HuH-7.5 (cell line): Measurements from ENCODE around the gene CPNE9.

ENCODE experiments used
- DNase-seq: peaks from one replicate; pipeline ENCODE4 v3.0.0; 2011; ENCODE audit warnings: low spot score

Gene CPNE9

DNA sequence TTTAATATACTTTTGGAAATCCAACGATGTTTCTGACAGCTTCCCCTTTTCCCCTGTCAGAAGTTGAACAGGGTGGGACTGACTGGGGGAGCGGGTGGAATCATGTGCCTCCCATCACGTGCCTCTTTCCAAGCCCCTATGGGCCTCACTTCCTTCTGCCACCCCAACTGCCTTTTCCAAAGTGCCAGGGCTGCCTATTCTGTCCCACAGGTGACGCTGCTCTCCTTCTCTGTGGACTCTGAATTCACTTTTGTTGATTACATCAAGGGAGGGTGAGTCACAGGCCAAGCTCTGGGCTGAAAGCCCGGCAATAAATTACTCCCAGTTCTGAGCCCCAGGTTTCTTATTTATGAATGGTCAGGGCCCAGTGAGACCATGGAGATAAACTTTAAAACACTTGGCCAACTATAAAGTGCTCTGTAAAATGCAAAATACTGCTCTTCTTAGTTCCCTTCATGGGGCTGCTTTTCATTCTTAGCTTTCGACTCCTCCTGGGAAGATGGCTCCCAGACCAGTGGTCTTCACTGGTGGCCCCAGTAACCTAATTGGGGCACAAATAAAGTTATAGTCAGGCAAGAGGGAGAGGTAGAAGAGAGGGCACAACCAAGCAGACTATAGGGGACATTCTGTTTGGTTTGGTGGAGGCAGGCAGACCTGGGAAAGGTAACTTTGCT is 12.3 kb downstream of the CPNE9 start:
- peak; percentile 64 for DNase-seq

DNA sequence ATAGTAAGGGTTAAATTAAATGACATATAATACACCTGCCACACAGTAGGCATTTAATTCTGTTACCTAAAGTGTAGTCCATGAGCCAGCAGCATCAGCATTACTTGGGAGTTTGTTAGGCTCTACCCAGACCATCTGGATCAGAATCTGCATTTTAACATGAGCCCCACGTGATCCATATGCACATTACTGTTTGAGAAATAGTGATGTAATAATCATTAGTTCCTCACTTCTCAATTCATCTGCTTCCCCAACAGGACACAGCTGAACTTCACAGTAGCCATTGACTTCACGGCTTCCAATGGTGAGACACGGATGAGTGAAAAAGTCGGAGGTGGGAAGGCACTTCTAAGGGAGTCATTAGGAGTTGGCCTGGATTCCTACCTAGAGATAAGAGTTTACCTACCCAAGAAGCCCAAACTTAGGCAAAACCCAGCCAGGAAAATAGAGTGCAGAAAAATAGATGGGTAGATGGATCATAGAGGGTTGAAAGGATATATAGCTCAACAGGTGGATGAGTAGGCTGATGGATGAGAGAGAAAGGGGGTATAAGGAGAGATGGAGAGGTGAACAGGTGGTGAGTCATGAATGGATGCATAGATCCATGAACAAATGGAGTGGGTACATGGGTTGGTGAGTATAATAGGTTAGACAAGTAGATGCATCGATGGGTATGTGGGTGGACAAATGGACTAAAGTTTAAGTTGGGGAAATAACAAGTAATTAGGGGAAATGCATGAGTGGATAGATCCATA is 13.3 kb downstream of the CPNE9 start:
- no peak for DNase-seq

DNA sequence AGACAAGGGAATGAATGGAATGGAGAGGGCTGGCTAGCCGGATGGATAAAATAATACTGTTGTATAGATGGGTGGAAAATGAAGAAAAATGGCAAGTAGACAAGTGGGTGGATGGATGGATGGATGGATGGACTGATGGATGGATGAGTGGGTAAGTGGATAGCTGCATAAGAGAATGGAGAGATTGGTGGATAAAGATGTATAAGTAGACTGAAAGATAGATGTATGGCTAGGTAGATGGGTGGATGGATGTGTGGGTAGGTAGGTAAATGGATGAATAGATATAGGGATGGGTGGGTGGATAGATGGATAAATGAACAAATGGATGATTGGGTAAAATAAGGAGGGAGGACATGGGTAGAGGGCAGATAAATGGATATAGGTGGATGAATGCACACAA is 13.9 kb downstream of the CPNE9 start:
- no peak for DNase-seq

DNA sequence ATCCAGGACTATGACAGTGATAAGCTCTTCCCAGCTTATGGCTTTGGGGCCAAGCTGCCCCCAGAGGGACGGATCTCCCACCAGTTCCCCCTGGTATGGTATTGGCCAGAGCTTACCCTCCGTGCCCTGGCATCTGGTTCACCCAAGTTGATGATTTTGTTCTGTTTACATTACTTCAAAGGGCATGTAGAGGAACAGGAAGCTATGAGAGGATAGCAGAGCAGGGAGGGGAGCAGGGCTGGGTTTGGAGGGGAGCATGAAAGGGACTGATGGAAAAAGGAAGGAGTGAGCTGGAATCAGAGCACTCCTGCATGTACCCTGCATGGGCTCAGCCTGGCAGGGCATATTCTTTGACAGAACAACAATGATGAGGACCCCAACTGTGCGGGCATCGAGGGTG is 14.5 kb downstream of the CPNE9 start:
- DNase-seq = no peak

DNA sequence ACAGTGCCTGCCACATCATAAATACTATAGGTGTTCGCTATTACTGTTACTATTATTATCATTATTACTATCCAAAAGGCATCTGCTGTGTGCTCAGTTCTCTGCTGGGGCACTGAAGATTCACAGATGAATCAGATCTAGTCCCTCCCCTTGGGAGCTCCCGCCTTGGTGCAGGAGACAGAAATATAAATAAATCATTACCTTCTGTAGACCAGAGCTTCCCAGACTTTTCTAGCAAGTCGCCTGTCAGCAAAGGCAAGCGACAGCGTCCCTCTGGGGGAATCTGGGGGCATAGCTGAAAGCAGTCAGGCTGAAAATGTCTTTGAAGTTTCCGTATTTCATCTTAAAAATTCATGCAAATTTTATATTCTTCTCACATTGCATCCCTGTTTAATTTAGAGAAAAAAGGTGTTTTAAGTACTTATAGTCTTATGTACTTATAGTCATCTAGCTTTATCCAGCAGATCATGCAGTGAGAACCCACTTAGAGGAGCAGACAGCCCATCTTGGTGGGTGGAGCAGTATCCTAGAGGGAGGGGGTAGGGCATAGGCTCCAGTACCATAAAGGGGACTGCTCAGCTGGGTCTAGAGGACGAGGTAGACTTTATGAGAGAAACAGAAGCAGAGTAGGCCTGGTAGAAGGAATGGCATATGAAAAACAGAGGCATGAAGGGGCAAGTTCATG is 17.5 kb downstream of the CPNE9 start:
- no peak for DNase-seq

DNA sequence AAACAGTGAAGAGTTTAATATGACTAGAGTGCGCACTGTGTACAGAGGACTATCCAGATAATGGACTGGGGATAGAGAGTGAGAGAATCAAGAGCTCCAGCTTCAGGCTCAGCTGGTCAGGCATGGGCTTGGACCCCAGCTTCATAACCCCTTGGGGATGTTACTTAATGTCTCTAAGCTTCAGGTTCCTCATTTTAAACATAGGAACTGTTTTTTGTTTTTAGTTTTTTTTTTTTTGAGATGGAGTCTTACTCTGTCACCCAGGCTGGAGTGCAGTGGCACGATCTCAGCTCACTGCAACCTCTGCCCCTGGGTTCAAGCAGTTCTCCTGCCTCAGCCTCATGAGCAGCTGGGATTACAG is 18.0 kb downstream of the CPNE9 start:
- DNase-seq = no peak

DNA sequence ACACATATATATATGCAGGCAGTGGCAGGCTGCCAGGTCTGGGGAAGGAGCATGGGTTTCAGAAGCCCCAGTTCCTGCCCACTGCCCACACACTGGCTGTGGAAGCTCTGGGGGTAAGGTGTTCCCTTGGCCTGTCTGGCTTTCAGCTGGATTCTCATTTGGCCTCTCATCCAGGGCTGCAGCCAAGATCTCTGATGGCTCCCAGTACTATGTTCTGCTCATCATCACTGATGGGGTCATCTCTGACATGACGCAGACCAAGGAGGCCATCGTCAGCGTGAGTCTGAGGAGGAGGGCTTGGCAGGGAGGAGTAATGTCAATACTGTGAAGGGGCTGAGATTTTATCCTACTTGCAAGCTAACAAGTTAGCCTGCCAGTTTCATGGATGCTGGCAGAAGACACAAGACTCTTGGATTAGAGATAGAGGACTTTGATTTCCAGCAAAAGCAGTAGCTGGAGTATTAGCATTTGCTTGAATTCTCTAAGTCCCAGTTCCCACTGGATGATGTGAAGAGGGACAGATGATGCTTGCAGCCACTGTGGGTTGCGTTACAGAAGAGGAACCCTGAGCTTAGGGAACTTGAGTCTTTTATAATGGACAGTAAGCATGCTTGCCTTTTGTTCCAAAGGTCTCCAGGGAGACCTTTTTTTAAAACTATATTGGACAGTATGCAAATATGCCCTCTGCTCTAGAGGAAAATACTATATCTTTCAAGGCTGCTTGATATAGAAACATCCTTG is 22.3 kb downstream of the CPNE9 start:
- peak; percentile 4 for DNase-seq

DNA sequence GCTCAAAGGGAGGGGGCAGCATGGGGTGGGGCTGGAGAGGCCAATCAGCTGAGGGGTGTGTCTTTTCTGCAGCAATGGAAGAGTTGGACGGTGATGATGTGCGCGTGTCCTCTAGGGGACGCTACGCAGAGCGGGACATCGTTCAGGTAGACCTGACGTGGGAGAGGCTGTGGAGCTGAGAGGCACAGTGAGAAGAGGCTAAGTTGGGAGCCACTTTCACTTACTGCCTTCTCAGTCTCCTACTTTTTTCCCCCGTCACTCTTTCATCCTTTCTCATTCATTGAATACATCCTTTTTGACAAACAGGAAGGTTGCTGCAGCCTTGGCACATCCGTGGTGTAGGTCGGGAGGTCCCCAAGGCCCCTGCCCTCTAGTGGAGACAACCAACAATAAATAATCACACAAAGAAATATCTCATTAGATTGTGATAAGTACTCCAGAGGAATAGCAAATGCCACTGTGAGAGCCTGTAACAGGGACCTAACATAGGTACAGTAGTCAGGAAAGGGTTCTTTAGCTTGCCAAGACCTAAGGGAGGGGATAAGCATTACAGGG is 23.5 kb downstream of the CPNE9 start:
- no peak for DNase-seq

DNA sequence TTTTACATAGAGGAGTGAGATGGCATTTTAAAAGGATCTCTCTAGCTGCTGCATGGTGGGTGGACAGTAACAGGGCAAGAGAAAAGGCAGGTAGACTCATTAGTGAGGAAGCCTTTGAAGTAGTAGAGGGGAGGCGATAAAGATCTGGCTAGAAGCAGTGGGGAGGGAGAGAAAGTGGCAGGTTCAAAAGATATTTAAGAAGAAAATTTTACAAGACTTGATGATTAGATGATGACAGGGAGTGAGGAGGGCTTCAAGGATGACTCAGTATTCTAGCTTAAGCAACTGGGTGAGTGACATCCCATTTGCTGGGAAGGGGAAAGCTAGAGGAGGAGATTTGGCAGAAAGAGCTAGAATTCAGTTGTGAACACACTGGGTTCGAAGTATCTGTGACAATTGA is 24.1 kb downstream of the CPNE9 start:
- DNase-seq = no peak

DNA sequence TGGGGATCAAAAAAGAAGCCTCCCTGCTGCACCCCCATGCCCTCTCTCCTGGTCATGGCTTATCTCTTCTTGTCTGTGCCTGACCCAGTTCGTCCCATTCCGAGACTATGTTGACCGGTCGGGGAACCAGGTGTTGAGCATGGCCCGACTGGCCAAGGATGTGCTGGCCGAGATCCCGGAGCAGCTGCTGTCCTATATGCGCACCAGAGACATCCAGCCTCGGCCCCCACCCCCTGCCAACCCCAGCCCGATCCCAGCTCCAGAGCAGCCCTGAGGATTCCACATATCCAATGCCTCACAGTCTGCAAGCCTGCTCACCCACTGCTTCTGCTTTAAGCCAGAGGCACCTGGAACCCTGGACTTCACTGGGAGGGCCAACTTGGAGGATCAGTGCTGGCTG is 25.8 kb downstream of the CPNE9 start:
- no peak for DNase-seq

DNA sequence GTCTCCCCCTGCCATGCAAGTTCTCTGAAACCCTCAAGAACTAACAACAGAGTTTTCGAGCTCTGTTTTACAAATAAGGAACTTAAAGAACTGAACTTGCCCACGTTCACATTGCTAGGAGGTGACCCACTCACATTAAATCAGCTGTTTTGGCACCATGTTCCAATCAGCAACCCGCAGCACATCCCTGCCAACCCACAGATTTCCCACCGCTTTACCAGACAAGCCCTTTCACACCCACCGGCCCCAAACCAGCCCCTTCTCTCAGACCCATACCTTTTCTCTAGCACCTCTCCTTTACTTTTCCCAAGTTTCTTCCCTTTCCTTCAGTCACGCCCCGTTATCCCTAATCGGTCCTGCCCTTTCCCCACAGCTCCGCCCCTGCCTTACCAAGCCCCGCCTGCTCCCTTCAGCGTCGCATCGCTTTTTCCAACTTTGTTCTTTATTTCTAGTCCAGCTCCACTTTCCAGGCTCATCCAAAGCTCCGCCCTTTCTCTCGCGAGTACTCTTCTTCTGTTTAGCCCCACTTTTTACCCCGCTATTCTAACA is 27.1 kb downstream of the CPNE9 start:
- DNase-seq = peak; percentile 90

DNA sequence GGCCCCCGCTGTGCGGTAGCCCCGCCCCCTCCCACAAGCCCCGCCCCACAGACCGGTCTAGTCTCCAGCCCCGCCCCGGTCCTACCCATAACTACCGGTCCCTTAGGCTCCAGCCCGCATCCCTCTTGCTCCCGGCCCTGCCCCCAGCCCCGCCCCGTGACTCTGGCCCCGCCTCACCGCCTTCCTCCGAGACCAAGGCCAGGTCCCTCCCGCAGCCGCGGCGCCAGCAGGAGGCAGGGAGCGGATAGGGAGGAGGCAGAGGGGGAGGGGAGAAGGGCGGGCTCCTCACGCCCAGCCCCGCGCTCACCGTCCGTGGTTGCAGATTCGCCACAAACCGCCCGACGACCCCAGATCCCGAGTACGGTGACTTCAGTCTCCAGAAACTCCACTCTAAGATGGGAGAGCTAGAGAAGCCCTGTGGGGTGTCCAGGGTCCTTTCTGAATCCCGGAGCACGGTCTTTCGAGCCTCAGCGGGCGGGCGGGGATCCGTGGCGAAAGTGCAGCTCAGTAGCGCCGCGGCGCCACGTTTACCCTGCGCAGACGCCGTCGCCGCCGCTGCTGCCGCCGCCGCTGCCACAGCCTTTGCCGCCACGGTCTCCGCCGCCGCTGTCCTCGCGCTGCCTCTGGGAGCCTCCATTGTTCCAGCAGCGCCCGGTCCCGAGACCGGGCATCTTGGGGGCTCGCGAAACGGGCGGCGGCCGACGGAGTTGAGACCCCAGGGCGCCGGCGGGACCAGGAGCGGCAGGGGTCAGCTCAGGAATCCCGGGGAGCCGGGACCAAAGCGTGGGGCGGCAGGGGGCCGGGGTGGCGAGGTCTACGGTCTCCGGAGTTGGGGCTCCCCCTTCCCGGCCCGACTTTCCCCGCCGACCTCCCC is 27.8 kb downstream of the CPNE9 start, which contains the start of gene BRPF1:
Gene BRPF1 (plus strand): TSS at position 530 of the 874 bp plus-strand sequence. CDS start 2,406 bp downstream, outside the sequence.
- DNase-seq = peak; percentile 99

DNA sequence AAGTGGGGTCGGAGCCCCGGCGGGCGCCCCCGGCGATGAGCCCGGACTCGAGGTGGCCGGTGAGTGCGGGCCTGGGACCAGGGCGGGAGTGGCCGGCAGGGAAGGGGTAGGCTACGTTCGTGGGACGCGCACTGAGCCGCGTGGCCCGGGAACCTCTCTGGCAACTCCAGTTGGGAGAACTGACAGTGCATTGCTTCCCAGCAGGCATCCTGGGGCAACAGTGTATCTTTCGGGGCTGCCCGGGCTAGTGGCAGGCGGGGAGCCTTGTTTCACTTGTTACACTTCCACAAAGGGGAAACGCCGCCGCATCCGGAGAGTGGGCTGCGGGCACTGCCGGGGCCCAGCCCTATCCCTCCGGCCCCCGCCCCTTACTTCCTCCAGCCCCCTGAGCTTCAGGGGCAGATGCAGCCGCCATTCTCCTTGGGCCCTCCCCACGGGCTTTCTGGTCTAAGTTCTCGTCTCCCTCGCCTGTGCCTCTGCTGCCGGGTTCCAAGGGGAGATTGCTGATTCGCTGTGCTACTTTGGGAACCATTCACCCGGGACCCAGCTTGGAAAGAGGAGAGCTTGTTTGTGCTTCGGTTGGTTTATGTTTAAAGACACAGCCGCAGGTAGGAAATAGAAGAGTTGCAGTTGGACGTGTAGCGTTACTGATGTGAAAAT is 28.6 kb downstream of the CPNE9 start:
- peak; percentile 70 for DNase-seq

DNA sequence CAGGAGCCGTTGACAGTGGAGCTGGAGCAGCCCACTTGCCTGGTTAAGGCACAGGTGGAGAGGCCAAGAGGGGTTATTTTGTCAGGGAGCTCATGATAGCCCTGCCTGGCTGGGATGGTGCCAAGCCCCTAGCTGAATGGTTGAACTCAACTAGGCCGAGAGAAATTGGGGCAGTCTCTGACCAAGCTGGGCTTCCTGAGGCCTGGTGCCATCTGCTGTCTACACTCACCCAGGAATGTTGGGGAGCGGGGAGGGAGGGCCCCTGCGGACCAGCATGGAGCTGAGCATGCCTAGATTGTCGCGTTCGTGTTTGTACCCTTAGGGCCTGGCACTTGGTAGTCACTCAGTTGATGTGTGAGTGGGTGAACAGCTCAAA is 29.1 kb downstream of the CPNE9 start:
- DNase-seq = no peak

DNA sequence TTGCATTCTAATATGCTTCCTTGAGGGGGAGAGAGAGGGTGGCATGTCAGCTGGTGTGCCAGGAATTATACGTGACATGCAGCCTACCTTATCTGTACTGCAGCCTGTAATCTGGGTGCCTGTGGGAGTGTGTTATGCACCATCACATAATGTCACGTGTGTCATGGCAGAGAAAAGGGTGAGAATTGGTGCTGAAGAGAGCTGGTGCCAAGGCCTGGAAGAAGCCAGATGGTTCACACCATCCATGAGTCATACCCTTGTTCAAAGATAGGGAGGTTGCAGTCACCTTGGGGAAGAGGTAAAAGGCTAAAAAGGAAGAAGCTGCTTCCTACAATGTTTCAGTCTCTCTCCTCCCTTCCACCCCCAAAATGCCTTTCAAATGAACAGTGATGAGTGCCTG is 33.2 kb downstream of the CPNE9 start:
- DNase-seq = no peak

DNA sequence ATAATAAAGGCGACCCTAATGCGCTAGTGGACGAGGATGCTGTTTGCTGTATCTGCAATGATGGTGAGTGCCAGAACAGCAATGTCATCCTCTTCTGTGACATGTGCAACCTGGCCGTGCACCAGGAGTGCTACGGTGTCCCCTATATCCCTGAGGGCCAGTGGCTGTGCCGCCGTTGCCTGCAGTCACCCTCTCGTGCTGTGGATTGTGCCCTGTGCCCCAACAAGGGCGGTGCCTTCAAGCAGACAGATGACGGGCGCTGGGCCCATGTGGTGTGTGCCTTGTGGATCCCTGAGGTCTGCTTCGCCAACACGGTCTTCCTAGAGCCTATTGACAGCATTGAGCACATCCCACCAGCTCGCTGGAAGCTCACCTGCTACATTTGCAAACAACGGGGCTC is 35.5 kb downstream of the CPNE9 start:
- DNase-seq = no peak

DNA sequence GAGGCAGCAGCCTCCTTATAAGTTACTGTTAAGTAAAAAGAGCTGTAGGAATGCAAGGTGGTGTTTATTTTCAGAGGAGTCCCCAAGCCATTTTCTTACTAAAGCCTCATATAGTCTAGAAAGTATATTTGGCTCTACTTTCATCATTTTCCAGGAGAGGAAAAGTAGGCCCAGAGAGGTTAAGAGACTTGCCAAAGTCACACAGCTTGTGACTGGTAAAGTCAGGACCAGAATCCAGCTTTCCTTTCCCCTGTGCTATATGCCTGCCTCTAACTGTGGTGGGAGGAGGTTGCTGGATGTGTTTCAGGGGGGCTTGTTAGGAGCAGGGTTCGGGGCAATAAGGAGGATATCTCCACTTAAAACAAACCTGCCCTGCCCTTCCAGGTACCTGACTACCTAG is 38.9 kb downstream of the CPNE9 start:
- DNase-seq = no peak

DNA sequence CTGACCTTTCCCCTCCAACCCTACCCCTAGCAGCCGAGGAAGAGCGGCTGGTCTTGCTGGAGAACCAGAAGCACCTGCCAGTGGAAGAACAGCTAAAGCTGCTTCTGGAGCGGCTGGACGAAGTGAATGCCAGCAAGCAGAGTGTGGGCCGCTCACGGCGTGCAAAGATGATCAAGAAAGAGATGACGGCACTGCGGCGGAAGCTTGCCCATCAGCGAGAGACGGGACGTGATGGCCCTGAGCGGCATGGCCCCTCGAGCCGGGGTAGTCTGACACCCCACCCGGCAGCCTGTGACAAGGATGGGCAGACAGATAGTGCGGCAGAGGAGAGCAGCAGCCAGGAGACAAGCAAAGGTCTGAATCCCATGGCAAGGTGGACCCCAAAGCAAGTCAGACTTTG is 39.9 kb downstream of the CPNE9 start:
- no peak for DNase-seq

DNA sequence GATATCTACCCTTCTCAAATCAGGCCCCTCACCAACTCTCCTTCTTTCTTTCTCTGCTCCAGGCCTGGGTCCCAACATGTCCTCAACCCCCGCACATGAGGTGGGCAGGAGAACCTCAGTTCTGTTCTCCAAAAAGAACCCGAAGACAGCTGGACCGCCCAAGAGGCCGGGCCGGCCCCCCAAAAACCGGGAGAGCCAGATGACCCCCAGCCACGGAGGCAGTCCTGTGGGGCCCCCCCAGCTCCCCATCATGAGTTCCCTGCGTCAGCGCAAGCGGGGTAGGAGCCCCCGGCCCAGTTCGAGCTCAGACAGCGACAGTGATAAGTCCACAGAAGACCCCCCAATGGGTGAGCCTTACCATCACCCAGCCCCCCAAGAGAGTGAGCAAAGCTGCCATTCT is 40.5 kb downstream of the CPNE9 start:
- DNase-seq = no peak

DNA sequence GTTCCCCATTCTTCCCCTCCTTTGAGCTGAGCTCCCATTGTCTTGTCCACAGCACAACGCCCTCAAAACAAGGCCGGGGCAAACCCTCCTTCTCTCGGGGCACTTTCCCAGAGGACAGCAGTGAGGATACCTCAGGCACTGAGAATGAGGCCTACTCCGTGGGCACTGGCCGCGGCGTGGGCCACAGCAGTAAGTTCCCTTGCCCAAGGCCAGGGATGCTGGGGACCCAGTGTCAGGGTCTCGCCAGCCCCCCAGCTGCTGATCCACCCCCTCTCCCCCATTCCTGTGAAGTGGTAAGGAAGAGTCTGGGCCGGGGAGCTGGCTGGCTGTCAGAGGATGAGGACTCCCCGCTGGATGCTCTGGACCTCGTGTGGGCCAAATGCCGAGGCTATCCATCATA is 41.9 kb downstream of the CPNE9 start:
- DNase-seq = no peak
